OCI-LY1 (cell line): ENCODE data around the gene MORC3.
"Not testable (repeated sequence)": the region's sequence is repeated elsewhere in the genome, so short reads cannot be mapped to it uniquely, and the experiment has no call there.

Experiments
- CTCF ChIP-seq: fragments of 200-600 bp; sonication (generic), shearing (Covaris generic); IDR thresholded peaks from 2 replicates; pipeline ENCODE4 v1.5.1; 2017; ENCODE audit warnings: mild to moderate bottlenecking, antibody characterized with exemption, low read length, moderate library complexity, mixed read lengths
- EZH2 ChIP-seq: fragments of 200-600 bp; sonication (generic), shearing (Covaris generic); IDR thresholded peaks from 2 replicates; pipeline ENCODE4 v1.8.0; 2017; ENCODE audit warnings: borderline replicate concordance, mixed run types, mild to moderate bottlenecking, antibody characterized with exemption, low read length, moderate library complexity, mixed read lengths

GRCh38 chr21:36391649-36392048, 71.7 kb downstream of the MORC3 start:
- not testable (repeated sequence) for TF ChIP-seq CTCF, EZH2
